ENCODE data around the gene MAP2K6. TPM values are rescaled to one million over a fixed set of nuclear protein-coding genes. Genes with fewer than 3 reads are reported as not detected.
A peak's percentile ranks its signal among the peaks of the same experiment; 100 is the strongest.

MAP2K6 gene
- total RNA-seq, 2 donors from 2014 or later = 4.4 to 34.6 TPM

- H3K27me3 ChIP-seq = no peaks in the 10 kb centered on the region
- H3K9me3 ChIP-seq = no peaks in the 10 kb centered on the region
- 33 to 38% methylated on average over 16 of the region's 16 CpGs for WGBS, 2 donors
- H3K4me1 ChIP-seq = peaks cover 7% of the 10 kb centered on the region
- ATAC-seq = peak; percentile 55
- intact Hi-C loops (cut with DNase I) = no loop called here
- peak; percentile 27 to 60 (median 44) for DNase-seq
- H3K4me3 ChIP-seq = no peak overlapping the region
- H3K27ac ChIP-seq = peak overlapping the region in 1 of 4 donors; percentile 0
- no peaks in the 10 kb centered on the region for H3K36me3 ChIP-seq (replicated peaks in 1 of 2; ENCODE audit: insufficient read depth in 1 of 2, low read depth in 2 of 2)
- TF ChIP-seq CTCF (IDR thresholded peaks at IDR 0.05) (no peak), POLR2A (IDR thresholded peaks at IDR 0.05) (no peak)
These were observed 34.1 kb downstream of the MAP2K6 start for GRCh38 chr17:69448431-69449102.

DNA sequence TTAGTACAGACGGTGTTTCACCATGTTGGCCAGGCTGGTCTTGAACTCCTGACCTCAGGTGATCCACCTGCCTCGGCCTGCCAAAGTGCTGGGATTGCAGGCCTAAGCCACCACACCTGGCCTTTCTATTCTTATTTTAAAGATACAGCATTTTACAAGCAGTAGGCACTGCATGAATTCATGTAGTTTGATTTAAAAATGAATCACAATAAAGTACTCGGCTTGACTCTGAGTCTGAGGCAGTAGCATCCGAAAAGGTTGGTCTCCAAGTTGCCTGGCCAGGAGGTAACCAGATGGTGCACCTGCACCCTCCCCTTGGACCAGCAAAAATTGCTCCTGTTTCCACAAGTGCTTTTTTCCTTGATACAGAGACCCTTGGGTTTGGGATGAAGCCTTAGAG lies 35.6 kb downstream of the MAP2K6 start:
- Histone ChIP-seq H3K4me1 (peaks cover 7% of the 10 kb centered on the region), H3K36me3 (replicated peaks in 1 of 2; ENCODE audit: insufficient read depth in 1 of 2, low read depth in 2 of 2) (no peaks in the 10 kb centered on the region), H3K9me3 (no peaks in the 10 kb centered on the region), H3K27ac (no peak overlapping the region), H3K4me3 (no peak overlapping the region), H3K27me3 (no peaks in the 10 kb centered on the region)
- DNase-seq = no peak
- TF ChIP-seq CTCF (IDR thresholded peaks at IDR 0.05) (no peak), POLR2A (IDR thresholded peaks at IDR 0.05) (no peak)
- ATAC-seq = no peak
- intact Hi-C loops (cut with DNase I) = no loop called here
- 93% methylated on average over 4 of the region's 4 CpGs for WGBS, 2 donors

DNA sequence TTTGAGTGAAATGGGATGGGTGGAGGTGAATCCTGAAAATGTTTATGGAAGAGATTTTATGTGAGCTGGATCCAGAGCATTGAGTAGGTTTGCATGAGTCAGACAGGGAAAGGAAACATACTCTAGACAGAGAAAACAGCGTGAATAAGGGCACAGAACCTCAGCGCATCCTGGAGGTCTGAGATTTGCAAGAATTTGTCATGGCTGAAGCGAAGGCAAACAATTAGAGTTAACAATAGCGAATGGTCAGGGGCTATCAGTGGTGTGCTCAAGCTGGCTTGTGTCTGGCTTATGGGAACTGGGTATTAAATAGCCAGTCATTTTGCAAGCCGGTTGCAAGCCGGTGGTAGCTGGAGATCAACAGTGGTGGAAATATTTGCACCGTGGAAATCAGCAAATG lies 36.4 kb downstream of the MAP2K6 start:
- peaks cover 7% of the 10 kb centered on the region for H3K4me1 ChIP-seq
- no peak overlapping the region for H3K4me3 ChIP-seq
- intact Hi-C loops (cut with DNase I) = no loop called here
- H3K27me3 ChIP-seq = no peaks in the 10 kb centered on the region
- ATAC-seq = no peak
- H3K27ac ChIP-seq = no peak overlapping the region
- no peak for TF ChIP-seq POLR2A (IDR thresholded peaks at IDR 0.05)
- TF ChIP-seq CTCF (IDR thresholded peaks at IDR 0.05) = no peak
- 89 to 91% methylated on average over 7 of the region's 7 CpGs for WGBS, 2 donors
- DNase-seq = no peak
- H3K9me3 ChIP-seq = no peaks in the 10 kb centered on the region
- no peaks in the 10 kb centered on the region for H3K36me3 ChIP-seq (replicated peaks in 1 of 2; ENCODE audit: insufficient read depth in 1 of 2, low read depth in 2 of 2)

GRCh38 chr17:69451416-69452394 lies 37.2 kb downstream of the MAP2K6 start:
- Histone ChIP-seq H3K4me3 (no peak overlapping the region), H3K36me3 (replicated peaks in 1 of 2; ENCODE audit: insufficient read depth in 1 of 2, low read depth in 2 of 2) (no peaks in the 10 kb centered on the region), H3K4me1 (peaks cover 7% of the 10 kb centered on the region), H3K27ac (no peak overlapping the region), H3K27me3 (no peaks in the 10 kb centered on the region), H3K9me3 (no peaks in the 10 kb centered on the region)
- DNase-seq = no peak
- ATAC-seq = no peak
- intact Hi-C loops (cut with DNase I) = no loop called here
- TF ChIP-seq POLR2A (IDR thresholded peaks at IDR 0.05) (no peak), CTCF (IDR thresholded peaks at IDR 0.05) (no peak)
- 93 to 96% methylated on average over 8 of the region's 8 CpGs for WGBS, 2 donors
